ENCODE measurements around the gene SDK2. TPM values are rescaled to one million over a fixed set of nuclear protein-coding genes. Genes with fewer than 3 reads are reported as not detected.

SDK2 gene
- total and polyA plus RNA-seq, 9 of the 15 experiments (the other 6 are each of a cell fraction or from before 2014, with no cell fraction given) = 0.04 TPM; not detected in 8

DNA sequence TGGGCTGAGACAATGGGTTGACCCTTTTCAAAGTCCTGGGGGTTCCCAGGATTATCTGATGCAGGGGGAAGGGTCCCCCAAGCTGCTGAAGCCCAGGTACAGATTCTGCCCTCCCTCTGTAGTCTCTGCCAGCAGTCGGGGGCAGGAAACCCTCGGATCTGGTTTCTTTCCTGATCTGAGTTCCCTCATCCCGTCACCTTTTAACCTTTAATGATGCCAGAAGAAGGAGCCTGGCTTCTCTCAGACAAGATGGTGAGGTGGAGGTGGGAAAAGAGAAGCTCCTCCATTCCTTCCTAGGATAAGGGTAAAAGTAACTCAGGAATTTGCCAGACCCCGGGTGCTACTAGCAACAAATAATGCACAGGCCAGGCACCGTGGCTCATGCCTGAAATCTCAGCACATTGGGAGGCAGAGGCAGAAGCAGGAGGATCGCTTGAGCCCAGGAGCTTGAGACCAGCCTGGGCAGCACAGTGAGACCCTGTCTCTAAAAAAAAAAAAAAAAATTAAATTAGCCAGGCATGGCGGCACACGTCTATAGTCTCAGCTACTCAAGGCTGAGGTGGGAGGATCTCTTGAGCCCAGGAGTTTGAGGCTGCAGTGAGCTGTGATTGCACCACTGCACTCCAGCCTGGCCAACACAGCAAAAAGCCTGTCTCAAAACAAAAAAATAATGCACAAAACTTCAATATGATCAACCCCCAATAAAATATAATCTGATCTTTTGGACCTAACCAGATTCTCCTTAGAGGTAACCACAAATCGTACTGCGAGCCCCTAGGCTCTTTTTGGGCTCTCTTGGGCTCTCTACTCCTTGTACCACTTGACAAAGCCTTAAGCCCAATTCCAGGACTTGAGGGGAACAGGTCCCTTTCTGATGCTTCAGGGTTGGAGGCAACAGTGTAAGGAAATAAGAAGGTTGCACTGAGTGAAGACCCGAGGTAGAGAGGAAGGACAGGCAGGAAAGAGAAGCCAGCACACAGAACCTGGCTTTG, 338.1 kb downstream of the SDK2 start:
- Histone ChIP-seq H3K9me1 (ENCODE audit: control insufficient read depth, insufficient read depth, low read length) (peaks cover 3% of the 10 kb centered on the region), H3K9ac (ENCODE audit: insufficient read depth in 1 of 2, low read depth in 2 of 2, low read length in 2 of 2) (peak overlapping the region; percentile 63 to 86; a peak in 3 of 4 replicates), H3K4me1 (replicated peaks in 1 of 2; ENCODE audit: control insufficient read depth in 2 of 2, insufficient read depth in 2 of 2, low read length in 2 of 2) (peaks cover 51 to 59% of the 10 kb centered on the region in 2 experiments), H3K27ac (ENCODE audit: extremely low read depth, low read depth, low read length) (peak overlapping the region; percentile 81; the same call in 2 of the 3 replicates), H3K4me3 (no peak overlapping the region; the same call in 1 of the 2 replicates), H4K20me1 (replicated peaks; ENCODE audit: control insufficient read depth, insufficient read depth, low read length) (no peaks in the 10 kb centered on the region), H3K4me2 (ENCODE audit: insufficient read depth, low read length) (peak overlapping the region; percentile 83), H3K79me2 (ENCODE audit: control insufficient read depth, insufficient read depth, low read length) (peaks cover 78% of the 10 kb centered on the region), H2AFZ (ENCODE audit: low read depth, low read length) (peak overlapping the region; percentile 91; the same call in 1 of the 2 replicates), H3K27me3 (ENCODE audit: control insufficient read depth in 2 of 2, insufficient read depth in 2 of 2, low read length in 2 of 2) (no peaks in the 10 kb centered on the region), H3K36me3 (ENCODE audit: control insufficient read depth, insufficient read depth, low read length) (peaks cover 8% of the 10 kb centered on the region; the same call in 1 of the 3 replicates), H3K9me3 (replicated peaks; ENCODE audit: control insufficient read depth, insufficient read depth, low read depth, low read length) (no peaks in the 10 kb centered on the region)
- TF ChIP-seq ZNF133 (CRISPR knock-in tag; IDR thresholded peaks at IDR 0.05) (no peak), KDM1A (IDR thresholded peaks at IDR 0.05) (0 out of 4 replicates have a peak, but pooled peaks of 1 of the 2 experiments have one; percentile 16), MCM7 (IDR thresholded peaks at IDR 0.05) (no peak), GABPB1 (CRISPR knock-in tag; IDR thresholded peaks at IDR 0.05) (no peak), TBP (optimal IDR thresholded peaks at IDR 0.05; ENCODE audit: low read depth, low read length) (no peak), ETV5 (CRISPR knock-in tag; IDR thresholded peaks at IDR 0.05; ENCODE audit: low read depth) (no peak), NFATC3 (IDR thresholded peaks at IDR 0.05) (peak; percentile 87; the same call in 1 of the 2 replicates)
- TF ChIP-seq, protein P1, sequence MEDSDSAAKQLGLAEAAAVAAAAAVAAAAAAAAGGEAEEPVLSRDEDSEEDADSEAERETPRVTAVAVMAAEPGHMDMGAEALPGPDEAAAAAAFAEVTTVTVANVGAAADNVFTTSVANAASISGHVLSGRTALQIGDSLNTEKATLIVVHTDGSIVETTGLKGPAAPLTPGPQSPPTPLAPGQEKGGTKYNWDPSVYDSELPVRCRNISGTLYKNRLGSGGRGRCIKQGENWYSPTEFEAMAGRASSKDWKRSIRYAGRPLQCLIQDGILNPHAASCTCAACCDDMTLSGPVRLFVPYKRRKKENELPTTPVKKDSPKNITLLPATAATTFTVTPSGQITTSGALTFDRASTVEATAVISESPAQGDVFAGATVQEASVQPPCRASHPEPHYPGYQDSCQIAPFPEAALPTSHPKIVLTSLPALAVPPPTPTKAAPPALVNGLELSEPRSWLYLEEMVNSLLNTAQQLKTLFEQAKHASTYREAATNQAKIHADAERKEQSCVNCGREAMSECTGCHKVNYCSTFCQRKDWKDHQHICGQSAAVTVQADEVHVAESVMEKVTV (CRISPR knock-in tag; IDR thresholded peaks at IDR 0.05) = no peak
- TF ChIP-seq, protein P2, sequence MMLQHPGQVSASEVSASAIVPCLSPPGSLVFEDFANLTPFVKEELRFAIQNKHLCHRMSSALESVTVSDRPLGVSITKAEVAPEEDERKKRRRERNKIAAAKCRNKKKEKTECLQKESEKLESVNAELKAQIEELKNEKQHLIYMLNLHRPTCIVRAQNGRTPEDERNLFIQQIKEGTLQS (IDR thresholded peaks at IDR 0.05) = no peak
- TF ChIP-seq, protein P2 (CRISPR knock-in tag; conservative IDR thresholded peaks at IDR 0.05) = no peak
- TF ChIP-seq, protein P3, sequence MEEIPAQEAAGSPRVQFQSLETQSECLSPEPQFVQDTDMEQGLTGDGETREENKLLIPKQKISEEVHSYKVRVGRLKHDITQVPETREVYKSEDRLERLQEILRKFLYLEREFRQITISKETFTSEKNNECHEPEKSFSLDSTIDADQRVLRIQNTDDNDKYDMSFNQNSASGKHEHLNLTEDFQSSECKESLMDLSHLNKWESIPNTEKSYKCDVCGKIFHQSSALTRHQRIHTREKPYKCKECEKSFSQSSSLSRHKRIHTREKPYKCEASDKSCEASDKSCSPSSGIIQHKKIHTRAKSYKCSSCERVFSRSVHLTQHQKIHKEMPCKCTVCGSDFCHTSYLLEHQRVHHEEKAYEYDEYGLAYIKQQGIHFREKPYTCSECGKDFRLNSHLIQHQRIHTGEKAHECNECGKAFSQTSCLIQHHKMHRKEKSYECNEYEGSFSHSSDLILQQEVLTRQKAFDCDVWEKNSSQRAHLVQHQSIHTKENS (CRISPR knock-in tag; IDR thresholded peaks at IDR 0.05) = no peak
- TF ChIP-seq, protein P4, sequence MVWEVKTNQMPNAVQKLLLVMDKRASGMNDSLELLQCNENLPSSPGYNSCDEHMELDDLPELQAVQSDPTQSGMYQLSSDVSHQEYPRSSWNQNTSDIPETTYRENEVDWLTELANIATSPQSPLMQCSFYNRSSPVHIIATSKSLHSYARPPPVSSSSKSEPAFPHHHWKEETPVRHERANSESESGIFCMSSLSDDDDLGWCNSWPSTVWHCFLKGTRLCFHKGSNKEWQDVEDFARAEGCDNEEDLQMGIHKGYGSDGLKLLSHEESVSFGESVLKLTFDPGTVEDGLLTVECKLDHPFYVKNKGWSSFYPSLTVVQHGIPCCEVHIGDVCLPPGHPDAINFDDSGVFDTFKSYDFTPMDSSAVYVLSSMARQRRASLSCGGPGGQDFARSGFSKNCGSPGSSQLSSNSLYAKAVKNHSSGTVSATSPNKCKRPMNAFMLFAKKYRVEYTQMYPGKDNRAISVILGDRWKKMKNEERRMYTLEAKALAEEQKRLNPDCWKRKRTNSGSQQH (CRISPR knock-in tag; IDR thresholded peaks at IDR 0.05) = no peak
- no TSS peak for BruUV-seq (replicated peaks)
- DNase-seq (ENCODE audit: extremely low read depth in 1 of 4, low spot score in 3 of 4) (no peak), ATAC-seq (no peak), FAIRE-seq (no peak)
- ChIA-PET POLR2A (interaction anchor here (0.9 to 1.1 kb wide), 2 partner anchors 13 to 25 kb away, joined by 3 read pairs; no protein-coding TSS in a partner anchor), CTCF (ENCODE audit: low intra/inter-chr PET ratio) (interaction anchor here (0.6 kb wide), 1 partner anchor 96 kb away, joined by 3 read pairs; no protein-coding TSS in a partner anchor)
- 75% methylated on average over 8 of the region's 11 CpGs for WGBS (ENCODE audit: insufficient coverage, low coverage, missing lambda C conversion rate)
- intact Hi-C loops (cut with micrococcal nuclease) = loop anchor here (2.0 kb wide), 1 partner anchor 63 kb away; no protein-coding TSS in a partner anchor
- in situ Hi-C loops (cut with MboI) = no loop called here

All from K562 (cell line).